IMR-90 (cell line): ENCODE data around the gene GRAMD1B. TPM values are rescaled to one million over a fixed set of nuclear protein-coding genes. Genes with fewer than 3 reads are reported as not detected.

Source experiments
- ATAC-seq: fragments of 200-7000 bp; cut with Tn5 transposase; 2 replicates; pipeline ENCODE4 v1.9.1; 2020; ENCODE audit warnings: low read depth, mild to moderate bottlenecking, moderate library complexity
- BruUV-seq: library from RNA; stranded (reverse); fragments of 400-500 nt; replicated peaks from 2 replicates; lab custom pipeline; 2021; lab: Mats Ljungman, UMichigan
- CTCF ChIA-PET: fragments of 300-600 bp; formaldehyde crosslinking; extraction: SDS; loops from one replicate; lab custom pipeline; 2021; ENCODE audit warnings: antibody characterized with exemption; lab: Yijun Ruan, JAX
- POLR2A ChIA-PET: fragments of 300-600 bp; sonication (Branson Sonifier 250); formaldehyde crosslinking; loops from one replicate; lab custom pipeline; 2022; ENCODE audit warnings: antibody characterized with exemption; ENCODE audit not compliant: unreplicated experiment; lab: Charles Lee
- DNase-seq: peaks from one replicate; pipeline ENCODE4 v3.0.0; 2013
- H2AFZ ChIP-seq: replicated peaks from 2 replicates; pipeline ENCODE3; 2013; ENCODE audit warnings: low read length, mild to moderate bottlenecking; ENCODE audit not compliant: poor library complexity
- H2AK5ac ChIP-seq: 2 replicates; pipeline ENCODE4 v1.6.1; 2013; ENCODE audit warnings: low read depth, low read length, inconsistent platforms
- H2AK9ac ChIP-seq: replicated peaks from 2 replicates; pipeline ENCODE3; 2013; ENCODE audit warnings: mild to moderate bottlenecking, low read depth, low read length, moderate library complexity; ENCODE audit not compliant: poor library complexity
- H2BK120ac ChIP-seq: 2 replicates; pipeline ENCODE4 v1.6.1; 2013; ENCODE audit warnings: low read depth, low read length, inconsistent platforms
- H2BK15ac ChIP-seq: 3 replicates; pipeline ENCODE4 v1.6.1; 2013; ENCODE audit warnings: low read depth, low read length, inconsistent platforms
- H2BK20ac ChIP-seq: 2 replicates; pipeline ENCODE4 v1.6.1; 2013; ENCODE audit warnings: low read depth, mild to moderate bottlenecking, inconsistent platforms, low read length, moderate library complexity
- H2BK5ac ChIP-seq: 2 replicates; pipeline ENCODE4 v1.6.1; 2013; ENCODE audit warnings: mild to moderate bottlenecking, low read depth, low read length, inconsistent platforms; ENCODE audit not compliant: poor library complexity, severe bottlenecking
- H3K14ac ChIP-seq: replicated peaks from 2 replicates; pipeline ENCODE4 v1.6.1; 2013; ENCODE audit warnings: low read depth, low read length, inconsistent platforms
- H3K18ac ChIP-seq: 2 replicates; pipeline ENCODE4 v1.6.1; 2013; ENCODE audit warnings: low read depth, low read length, control low read depth
- H3K23ac ChIP-seq: 2 replicates; pipeline ENCODE4 v1.6.1; 2013; ENCODE audit warnings: low read depth, low read length, inconsistent platforms
- H3K27ac ChIP-seq: 2 replicates; pipeline ENCODE4 v1.5.1; 2013; ENCODE audit warnings: mild to moderate bottlenecking, control low read depth, low read length; ENCODE audit not compliant: insufficient read depth
- H3K27me3 ChIP-seq: 2 replicates; pipeline ENCODE4 v1.6.1; 2013; ENCODE audit warnings: low read length; ENCODE audit not compliant: control insufficient read depth, insufficient read depth
- H3K36me3 ChIP-seq: 2 replicates; pipeline ENCODE4 v1.6.1; 2013; ENCODE audit warnings: low read length, mixed read lengths; ENCODE audit not compliant: control insufficient read depth, insufficient read depth
- H3K4ac ChIP-seq: 2 replicates; pipeline ENCODE4 v1.6.1; 2013; ENCODE audit warnings: low read depth, low read length, inconsistent platforms
- H3K4me1 ChIP-seq: 2 replicates; pipeline ENCODE4 v1.6.1; 2013; ENCODE audit warnings: low read length, mixed read lengths; ENCODE audit not compliant: control insufficient read depth, insufficient read depth
- H3K4me2 ChIP-seq: 2 replicates; pipeline ENCODE4 v1.6.1; 2013; ENCODE audit warnings: low read depth, mild to moderate bottlenecking, control low read depth, low read length, moderate library complexity
- H3K4me3 ChIP-seq: 2 replicates; pipeline ENCODE4 v1.5.1; 2013; ENCODE audit warnings: low read depth, mild to moderate bottlenecking, control low read depth, low read length, moderate library complexity; ENCODE audit not compliant: insufficient read depth
- H3K56ac ChIP-seq: 2 replicates; pipeline ENCODE4 v1.6.1; 2013; ENCODE audit warnings: low read length, inconsistent platforms; ENCODE audit not compliant: insufficient read depth; ENCODE audit errors: extremely low read depth
- H3K79me1 ChIP-seq, 2 experiments: 2 replicates each; pipeline ENCODE4 v1.6.1; 2013; ENCODE audit warnings: low read length in 2 of 2, inconsistent platforms in 1 of 2, low read depth in 1 of 2
- H3K9ac ChIP-seq: 2 replicates; pipeline ENCODE4 v1.6.1; 2013; ENCODE audit warnings: low read depth, low read length, control low read depth
- H3K9me1 ChIP-seq: 2 replicates; pipeline ENCODE4 v1.6.1; 2013; ENCODE audit warnings: low read length, inconsistent platforms; ENCODE audit not compliant: insufficient read depth
- H3K9me3 ChIP-seq: 2 replicates; pipeline ENCODE4 v1.6.1; 2013; ENCODE audit warnings: low read length; ENCODE audit not compliant: control insufficient read depth, insufficient read depth
- H4K20me1 ChIP-seq: 2 replicates; pipeline ENCODE4 v1.6.1; 2013; ENCODE audit warnings: low read length, inconsistent platforms; ENCODE audit not compliant: insufficient read depth
- H4K5ac ChIP-seq: 2 replicates; pipeline ENCODE4 v1.6.1; 2013; ENCODE audit warnings: mild to moderate bottlenecking, low read depth, low read length, control low read depth
- H4K8ac ChIP-seq, 2 experiments: 2 replicates each; pipeline ENCODE4 v1.6.1; 2013; ENCODE audit warnings: low read depth in 2 of 2, low read length in 2 of 2, control low read depth in 1 of 2, inconsistent platforms in 1 of 2
- H4K91ac ChIP-seq: 2 replicates; pipeline ENCODE4 v1.6.1; 2013; ENCODE audit warnings: low read depth, low read length, inconsistent platforms; ENCODE audit not compliant: insufficient read depth
- CEBPB ChIP-seq: IDR thresholded peaks from 2 replicates; pipeline ENCODE4 v1.6.1; 2012; ENCODE audit warnings: low read depth, low read length, improper control_type of control experiment
- WGBS, 2 experiments: methylation state at CpG; one replicate each; pipeline versions ENCODE4 v1.1.5 to v1.1.7; 2013; ENCODE audit warnings: missing lambda C conversion rate in 2 of 2; ENCODE audit not compliant: insufficient read length in 1 of 2; ENCODE audit errors: extremely low coverage in 2 of 2; 5-methylcytosine and 5-hydroxymethylcytosine counted together
- dilution Hi-C: fragments of 300-500 bp; cut with HindIII; formaldehyde crosslinking; loops from one replicate; pipeline ENCODE4 v1.14.3; 2018; ENCODE audit warnings: low sequenced_read_pairs; ENCODE audit not compliant: unreplicated experiment
- in situ Hi-C: fragments of 300-500 bp; cut with MboI; formaldehyde crosslinking; loops from 3 replicates; pipeline ENCODE4 v1.14.3; 2019; ENCODE audit warnings: low sequenced_read_pairs, inconsistent platforms, mixed read lengths
- intact Hi-C: fragments of 100-400 bp; cut with micrococcal nuclease; formaldehyde crosslinking; loops from 2 replicates; pipeline ENCODE4 v1.10.0; 2022
- polyA plus RNA-seq, 3 experiments: library from polyadenylated mRNA; depleted of rRNA; stranded (reverse); fragments of >200 nt; gene quantifications; 2 replicates each; pipeline ENCODE4 v1.2.3, GENCODE V29; 2012; ENCODE audit warnings: low replicate concordance in 1 of 3
- total RNA-seq: library from RNA; depleted of rRNA; stranded (reverse); fragments of >200 nt; gene quantifications from 2 replicates; pipeline ENCODE4 v1.2.3, GENCODE V29; 2012

The GRAMD1B gene
- total and polyA plus RNA-seq, 2 of the 4 experiments (the other 2 are of a cell fraction), result 7.1 to 7.2 TPM

DNA sequence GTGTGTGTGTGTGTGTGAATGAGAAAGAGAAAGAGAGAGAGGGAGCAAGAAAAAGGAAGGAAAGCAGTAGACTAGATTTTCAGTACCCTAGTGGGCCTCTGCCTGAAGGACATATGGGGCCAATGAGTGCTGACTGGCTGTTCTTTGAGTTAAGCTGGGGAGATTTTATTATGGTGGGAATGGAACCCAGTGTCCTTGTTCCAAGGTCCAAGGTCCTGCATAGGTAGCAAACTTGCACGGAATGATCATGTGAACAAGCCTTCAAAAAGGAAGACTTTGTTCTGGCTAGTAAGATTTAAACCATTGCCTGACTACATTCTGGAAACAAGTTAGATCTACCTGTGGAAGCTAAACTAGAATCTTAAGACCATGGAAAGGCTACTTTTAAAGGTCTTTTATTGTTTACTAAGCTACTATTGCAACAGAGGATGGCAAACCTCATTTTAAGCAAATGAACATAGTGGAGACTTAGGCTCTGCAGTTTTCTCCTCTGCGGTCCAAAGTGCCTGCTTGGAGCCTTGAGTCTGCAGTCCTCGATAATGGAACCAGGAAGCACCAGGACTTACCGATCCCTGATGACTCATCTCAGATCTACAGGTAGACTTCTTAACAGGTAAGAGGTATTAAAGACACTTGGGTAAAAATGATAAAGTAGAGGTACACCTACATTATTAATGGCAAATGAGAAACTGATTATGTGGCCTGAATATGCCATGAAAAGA lies 10.2 kb upstream of the GRAMD1B start:
- ChIA-PET POLR2A (no interaction called here), CTCF (no interaction called here)
- Histone ChIP-seq H3K9ac (no peak overlapping the region), H3K23ac (no peak overlapping the region), H4K8ac (no peak overlapping the region), H3K4me3 (no peak overlapping the region), H3K4me2 (no peak overlapping the region), H2BK5ac (no peak overlapping the region), H3K27ac (no peak overlapping the region), H2AFZ (no peak overlapping the region), H3K36me3 (no peaks in the 10 kb centered on the region), H3K27me3 (peaks cover 44% of the 10 kb centered on the region), H2BK20ac (no peak overlapping the region), H4K20me1 (no peaks in the 10 kb centered on the region), H3K4me1 (no peaks in the 10 kb centered on the region), H2BK15ac (no peak overlapping the region), H3K18ac (no peak overlapping the region), H2AK9ac (no peak overlapping the region), H3K79me1 (no peaks in the 10 kb centered on the region), H3K56ac (no peak overlapping the region), H2AK5ac (no peak overlapping the region), H3K9me3 (no peaks in the 10 kb centered on the region), H4K5ac (no peak overlapping the region), H3K4ac (no peak overlapping the region), H3K9me1 (no peaks in the 10 kb centered on the region), H3K14ac (no peak overlapping the region), H4K91ac (no peak overlapping the region), H2BK120ac (no peak overlapping the region)
- intact Hi-C loops, result no loop called here
- TF ChIP-seq CEBPB, result no peak
- 100% methylated on average over 1 of the region's 4 CpGs; no CpG with 5 or more reads in 1 of the 2 experiments for WGBS, 2 experiments
- no peak for ATAC-seq
- BruUV-seq, result no TSS peak
- DNase-seq, result no peak
- dilution Hi-C loops, result no loop called here
- in situ Hi-C loops, result no loop called here
